H9 (cell line): ENCODE results near the gene USP47. TPM values are rescaled to one million over a fixed set of nuclear protein-coding genes. Genes with fewer than 3 reads are reported as not detected.

Experiments
- DNase-seq: peaks from one replicate; pipeline ENCODE4 v3.0.0-alpha.2; 2017
- H2AFZ ChIP-seq: one replicate; pipeline ENCODE4 v1.6.1; 2013; ENCODE audit warnings: mild to moderate bottlenecking, low read length, control low read depth, moderate library complexity
- H2AK5ac ChIP-seq: 2 replicates; pipeline ENCODE4 v1.6.1; 2013; ENCODE audit warnings: low read length, control low read depth, mixed read lengths; ENCODE audit not compliant: insufficient read length
- H2BK120ac ChIP-seq: one replicate; pipeline ENCODE4 v1.6.1; 2013; ENCODE audit warnings: low read depth, mild to moderate bottlenecking, low read length, control low read depth, inconsistent platforms; ENCODE audit not compliant: poor library complexity, severe bottlenecking
- H2BK12ac ChIP-seq: 2 replicates; pipeline ENCODE4 v1.6.1; 2013; ENCODE audit warnings: low read length, control low read depth, mixed read lengths, low read depth; ENCODE audit not compliant: insufficient read length
- H2BK15ac ChIP-seq: 2 replicates; pipeline ENCODE4 v1.6.1; 2013; ENCODE audit warnings: low read depth, low read length, control low read depth
- H2BK20ac ChIP-seq: one replicate; pipeline ENCODE4 v1.6.1; 2013; ENCODE audit warnings: low read depth, mild to moderate bottlenecking, low read length, control low read depth, inconsistent platforms; ENCODE audit not compliant: poor library complexity, severe bottlenecking
- H2BK5ac ChIP-seq: 2 replicates; pipeline ENCODE4 v1.6.1; 2013; ENCODE audit warnings: low read length, control low read depth, mixed read lengths; ENCODE audit not compliant: insufficient read length
- H3K14ac ChIP-seq: 2 replicates; pipeline ENCODE4 v1.6.1; 2013; ENCODE audit warnings: low read length, control low read depth; ENCODE audit not compliant: insufficient read depth
- H3K18ac ChIP-seq: 2 replicates; pipeline ENCODE4 v1.6.1; 2013; ENCODE audit warnings: low read depth, mild to moderate bottlenecking, mixed read lengths, low read length, control low read depth; ENCODE audit not compliant: insufficient read length
- H3K23ac ChIP-seq: 2 replicates; pipeline ENCODE4 v1.6.1; 2013; ENCODE audit warnings: low read length, control low read depth, mixed read lengths, low read depth; ENCODE audit not compliant: insufficient read length
- H3K23me2 ChIP-seq: 2 replicates; pipeline ENCODE4 v1.6.1; 2013; ENCODE audit warnings: low read depth, mild to moderate bottlenecking, mixed read lengths, low read length, control low read depth; ENCODE audit not compliant: insufficient read length, poor library complexity, severe bottlenecking
- H3K27ac ChIP-seq: 2 replicates; pipeline ENCODE4 v1.5.1; 2013; ENCODE audit warnings: low read length, control low read depth, mixed read lengths, low read depth; ENCODE audit not compliant: insufficient read length
- H3K27me3 ChIP-seq: 2 replicates; pipeline ENCODE4 v1.6.1; 2013; ENCODE audit warnings: low read length, control low read depth, inconsistent platforms; ENCODE audit not compliant: insufficient read depth
- H3K4ac ChIP-seq: 2 replicates; pipeline ENCODE4 v1.6.1; 2013; ENCODE audit warnings: low read depth, mild to moderate bottlenecking, control low read depth, inconsistent platforms, low read length, moderate library complexity
- H3K4me1 ChIP-seq: 2 replicates; pipeline ENCODE4 v1.6.1; 2013; ENCODE audit warnings: low read length, control low read depth, inconsistent platforms; ENCODE audit not compliant: insufficient read depth
- H3K4me2 ChIP-seq: 2 replicates; pipeline ENCODE4 v1.6.1; 2013; ENCODE audit warnings: low read length, control low read depth, mixed read lengths; ENCODE audit not compliant: insufficient read length, insufficient read depth
- H3K56ac ChIP-seq: 2 replicates; pipeline ENCODE4 v1.6.1; 2013; ENCODE audit warnings: low read depth, mild to moderate bottlenecking, mixed read lengths, low read length, control low read depth; ENCODE audit not compliant: insufficient read length
- H3K79me1 ChIP-seq: 2 replicates; pipeline ENCODE4 v1.6.1; 2013; ENCODE audit warnings: low read depth, mild to moderate bottlenecking, moderate library complexity, low read length, control low read depth, inconsistent platforms; ENCODE audit not compliant: insufficient read depth, poor library complexity, severe bottlenecking
- H3K79me2 ChIP-seq: 2 replicates; pipeline ENCODE4 v1.6.1; 2013; ENCODE audit warnings: low read length, control low read depth, inconsistent platforms; ENCODE audit not compliant: insufficient read depth
- H3K9ac ChIP-seq: 2 replicates; pipeline ENCODE4 v1.6.1; 2013; ENCODE audit warnings: low read length, control low read depth, mixed read lengths; ENCODE audit not compliant: insufficient read length; ENCODE audit errors: extremely low read depth
- H3K9me3 ChIP-seq: one replicate; pipeline ENCODE4 v1.6.1; 2013; ENCODE audit warnings: low read depth, low read length, inconsistent platforms; ENCODE audit not compliant: control insufficient read depth
- H3T11ph ChIP-seq: one replicate; pipeline ENCODE4 v1.6.1; 2013; ENCODE audit warnings: mild to moderate bottlenecking, low read length, control low read depth, inconsistent platforms
- H4K20me1 ChIP-seq: one replicate; pipeline ENCODE4 v1.6.1; 2013; ENCODE audit not compliant: control insufficient read depth, insufficient read length, insufficient read depth
- H4K5ac ChIP-seq: 2 replicates; pipeline ENCODE4 v1.6.1; 2013; ENCODE audit warnings: low read depth, mild to moderate bottlenecking, mixed read lengths, low read length, control low read depth; ENCODE audit not compliant: insufficient read length
- H4K8ac ChIP-seq: replicated peaks from 2 replicates; pipeline ENCODE4 v1.6.1; 2013; ENCODE audit warnings: low read length, control low read depth, mixed read lengths, low read depth; ENCODE audit not compliant: insufficient read length
- H4K91ac ChIP-seq: 2 replicates; pipeline ENCODE4 v1.6.1; 2013; ENCODE audit warnings: low read depth, mild to moderate bottlenecking, moderate library complexity, mixed read lengths, low read length, control low read depth; ENCODE audit not compliant: insufficient read length
- H3K27ac Mint-ChIP-seq, 3 experiments: 2 replicates in 2 of 3; 3 replicates in 1 of 3; pipeline ENCODE4 v1.8.0; 2020 to 2021; ENCODE audit warnings: mixed read lengths in 3 of 3, mild to moderate bottlenecking in 1 of 3, moderate library complexity in 1 of 3
- H3K27me3 Mint-ChIP-seq: 2 replicates; pipeline ENCODE4 v1.8.0; 2021; ENCODE audit warnings: low read depth, mild to moderate bottlenecking, moderate library complexity, mixed read lengths
- H3K36me3 Mint-ChIP-seq, 3 experiments: 2 replicates in 2 of 3; 3 replicates in 1 of 3; pipeline ENCODE4 v1.8.0; 2020 to 2021; ENCODE audit warnings: low read depth in 3 of 3, mixed read lengths in 3 of 3; ENCODE audit not compliant: insufficient read depth in 1 of 3
- H3K4me1 Mint-ChIP-seq, 2 experiments: 2 replicates each; pipeline ENCODE4 v1.8.0; 2020; ENCODE audit warnings: mixed read lengths in 2 of 2
- H3K4me3 Mint-ChIP-seq, 2 experiments: 2 replicates in 1 of 2; 3 replicates in 1 of 2; pipeline ENCODE4 v1.8.0; 2020 to 2021; ENCODE audit warnings: mild to moderate bottlenecking in 2 of 2, mixed read lengths in 2 of 2, moderate library complexity in 1 of 2
- H3K9me3 Mint-ChIP-seq, 2 experiments: 2 replicates in 1 of 2; 3 replicates in 1 of 2; pipeline ENCODE4 v1.8.0; 2020; ENCODE audit warnings: mild to moderate bottlenecking in 2 of 2, mixed read lengths in 2 of 2, moderate library complexity in 1 of 2
- WGBS: extraction: QIAGEN DNeasy Blood & Tissue Kit; methylation state at CpG from one replicate; pipeline ENCODE4 v1.1.7; 2013; ENCODE audit warnings: missing lambda C conversion rate, low lambda C conversion rate, mixed read lengths; ENCODE audit not compliant: insufficient read length; ENCODE audit errors: extremely low coverage; 5-methylcytosine and 5-hydroxymethylcytosine counted together
- total RNA-seq: library from RNA; stranded (reverse); gene quantifications from 2 replicates; pipeline ENCODE4 v1.2.1, GENCODE V29; 2021
- TF ChIP-seq, protein P1 (sequence below): fragments of 200-600 bp; sonication (generic); conservative IDR thresholded peaks from 3 replicates; pipeline ENCODE4 v1.8.0; 2021; ENCODE audit warnings: antibody characterized with exemption, mild to moderate bottlenecking

USP47 gene
- total RNA-seq, 1 experiment from 2014 or later, result 26.7 TPM

DNA sequence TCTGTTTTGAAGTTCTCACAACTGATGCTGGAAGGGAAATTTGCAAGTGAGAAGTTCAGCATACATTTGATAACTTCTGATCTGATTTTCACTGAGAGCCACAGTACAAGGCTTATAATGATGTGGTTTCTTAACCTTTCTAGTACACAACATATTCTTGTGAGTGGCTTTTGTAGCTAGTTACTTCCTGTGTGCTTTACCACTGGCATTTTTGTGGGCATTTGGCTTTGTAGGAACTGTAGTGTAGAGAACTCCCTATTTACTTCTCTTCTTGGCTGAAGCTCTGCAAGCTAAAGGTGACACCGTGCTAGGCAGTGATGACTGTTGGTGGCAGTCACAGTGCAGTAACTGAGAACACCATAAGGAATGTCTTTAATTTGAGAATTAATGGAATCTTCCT is 14.9 kb downstream of the USP47 start:
- H2BK15ac ChIP-seq, result no peak overlapping the region
- H2BK5ac ChIP-seq, result no peak overlapping the region
- no peak overlapping the region for H3K4me2 ChIP-seq
- H3K9me3 Mint-ChIP-seq, result no peaks in the 10 kb centered on the region
- peaks cover 0 to 6% (median 0%) of the 10 kb centered on the region in 3 experiments; a peak in 1 of 7 replicates for H3K36me3 Mint-ChIP-seq
- H3K23me2 ChIP-seq, result no peaks in the 10 kb centered on the region
- peaks cover 21 to 26% of the 10 kb centered on the region in 2 experiments for H3K4me1 Mint-ChIP-seq
- H3K14ac ChIP-seq, result no peak overlapping the region
- H3K4ac ChIP-seq, result no peak overlapping the region
- no peak overlapping the region for H3K4me3 Mint-ChIP-seq
- H2BK120ac ChIP-seq, result no peak overlapping the region
- no peak overlapping the region for H2BK12ac ChIP-seq
- no peak overlapping the region for H4K5ac ChIP-seq
- H3K27me3 Mint-ChIP-seq, result no peaks in the 10 kb centered on the region
- no peak overlapping the region for H2BK20ac ChIP-seq
- no peaks in the 10 kb centered on the region for H3K27me3 ChIP-seq
- H3K27ac ChIP-seq, result no peak overlapping the region
- WGBS, result no CpG with 5 or more reads among the region's 1 CpG
- TF ChIP-seq, protein P1, sequence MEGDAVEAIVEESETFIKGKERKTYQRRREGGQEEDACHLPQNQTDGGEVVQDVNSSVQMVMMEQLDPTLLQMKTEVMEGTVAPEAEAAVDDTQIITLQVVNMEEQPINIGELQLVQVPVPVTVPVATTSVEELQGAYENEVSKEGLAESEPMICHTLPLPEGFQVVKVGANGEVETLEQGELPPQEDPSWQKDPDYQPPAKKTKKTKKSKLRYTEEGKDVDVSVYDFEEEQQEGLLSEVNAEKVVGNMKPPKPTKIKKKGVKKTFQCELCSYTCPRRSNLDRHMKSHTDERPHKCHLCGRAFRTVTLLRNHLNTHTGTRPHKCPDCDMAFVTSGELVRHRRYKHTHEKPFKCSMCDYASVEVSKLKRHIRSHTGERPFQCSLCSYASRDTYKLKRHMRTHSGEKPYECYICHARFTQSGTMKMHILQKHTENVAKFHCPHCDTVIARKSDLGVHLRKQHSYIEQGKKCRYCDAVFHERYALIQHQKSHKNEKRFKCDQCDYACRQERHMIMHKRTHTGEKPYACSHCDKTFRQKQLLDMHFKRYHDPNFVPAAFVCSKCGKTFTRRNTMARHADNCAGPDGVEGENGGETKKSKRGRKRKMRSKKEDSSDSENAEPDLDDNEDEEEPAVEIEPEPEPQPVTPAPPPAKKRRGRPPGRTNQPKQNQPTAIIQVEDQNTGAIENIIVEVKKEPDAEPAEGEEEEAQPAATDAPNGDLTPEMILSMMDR, result no peak
- H3K4me1 ChIP-seq, result peaks cover 5% of the 10 kb centered on the region; the same call in 1 of the 2 replicates
- no peak overlapping the region for H4K91ac ChIP-seq
- H3K79me1 ChIP-seq, result no peaks in the 10 kb centered on the region
- no peaks in the 10 kb centered on the region for H4K20me1 ChIP-seq
- H3K18ac ChIP-seq, result no peak overlapping the region
- no peaks in the 10 kb centered on the region for H3K9me3 ChIP-seq
- no peak overlapping the region for H3T11ph ChIP-seq
- no peak overlapping the region for H3K56ac ChIP-seq
- peaks cover 7% of the 10 kb centered on the region; the same call in 1 of the 2 replicates for H3K79me2 ChIP-seq
- H3K23ac ChIP-seq, result no peak overlapping the region
- no peak for DNase-seq
- no peak overlapping the region for H3K27ac Mint-ChIP-seq
- no peak overlapping the region for H4K8ac ChIP-seq
- no peak overlapping the region for H2AFZ ChIP-seq
- H3K9ac ChIP-seq, result no peak overlapping the region
- no peak overlapping the region for H2AK5ac ChIP-seq
